Astrocyte (in vitro differentiated cells and primary cell): ENCODE results near the gene GPHN.

Experiments used
- CTCF ChIP-seq: IDR thresholded peaks from 2 replicates; pipeline ENCODE4 v1.5.1; 2011; ENCODE audit warnings: low read depth, mild to moderate bottlenecking, inconsistent platforms, low read length, moderate library complexity; ENCODE audit not compliant: insufficient read depth
- EZH2 ChIP-seq: IDR thresholded peaks from 2 replicates; pipeline ENCODE4 v1.6.1; 2012; ENCODE audit warnings: mild to moderate bottlenecking, low read length, inconsistent platforms; ENCODE audit not compliant: insufficient read depth

- no peak for TF ChIP-seq EZH2
- no peak for TF ChIP-seq CTCF
Measured at GRCh38 chr14:67031920-67032774, 524.2 kb downstream of the GPHN start.
